SHP77 treated with DMSO at 0.1 percent for 48 hours (cell line): ENCODE data around the gene DYNC1LI2.
A peak's percentile ranks its signal among the peaks of the same experiment; 100 is the strongest.
"Not testable (repeated sequence)": the region's sequence is repeated elsewhere in the genome, so short reads cannot be mapped to it uniquely, and the experiment has no call there.

Experiments used
- DNase-seq: peaks from one replicate; lab custom pipeline; 2025; lab: John Stamatoyannopoulos, UW

DYNC1LI2 gene

GRCh38 chr16:66696669-66697630, 54.5 kb downstream of the DYNC1LI2 start, which contains the start of gene CMTM4:
TSS of gene CMTM4 (minus strand) at chr16:66696743. CDS start at chr16:66696525, 218 bp downstream.
- DNase-seq = peak; percentile 41

- no peak for DNase-seq
These were observed 55.3 kb downstream of the DYNC1LI2 start for GRCh38 chr16:66695935-66696668.

GRCh38 chr16:66695471-66695934, 55.9 kb downstream of the DYNC1LI2 start:
- no peak for DNase-seq

GRCh38 chr16:66693149-66693548, 58.3 kb downstream of the DYNC1LI2 start:
- no peak for DNase-seq

GRCh38 chr16:66692341-66692740, 59.1 kb downstream of the DYNC1LI2 start:
- DNase-seq = no peak

GRCh38 chr16:66691234-66691633, 60.2 kb downstream of the DYNC1LI2 start:
- no peak for DNase-seq

GRCh38 chr16:66690106-66690847, 61.1 kb downstream of the DYNC1LI2 start:
- no peak for DNase-seq

GRCh38 chr16:66689282-66689681, 62.1 kb downstream of the DYNC1LI2 start:
- DNase-seq = no peak

GRCh38 chr16:66687906-66688625, 63.3 kb downstream of the DYNC1LI2 start:
- no peak for DNase-seq

GRCh38 chr16:66685501-66686115, 65.8 kb downstream of the DYNC1LI2 start:
- not testable (repeated sequence) for DNase-seq

GRCh38 chr16:66682271-66682670, 69.1 kb downstream of the DYNC1LI2 start:
- no peak for DNase-seq

GRCh38 chr16:66681676-66682075, 69.7 kb downstream of the DYNC1LI2 start:
- no peak for DNase-seq

GRCh38 chr16:66678337-66678736, 73.1 kb downstream of the DYNC1LI2 start:
- no peak for DNase-seq

GRCh38 chr16:66677836-66678235, 73.6 kb downstream of the DYNC1LI2 start:
- DNase-seq = no peak

GRCh38 chr16:66677179-66677578, 74.2 kb downstream of the DYNC1LI2 start:
- DNase-seq = no peak

GRCh38 chr16:66676599-66676998, 74.8 kb downstream of the DYNC1LI2 start:
- no peak for DNase-seq

GRCh38 chr16:66673691-66674090, 77.7 kb downstream of the DYNC1LI2 start:
- no peak for DNase-seq
